COR-L47 (cell line): ENCODE results near the gene ATP2B1.

Source experiments
- DNase-seq: peaks from one replicate; lab custom pipeline; 2025; lab: John Stamatoyannopoulos, UW

ATP2B1 gene

DNA sequence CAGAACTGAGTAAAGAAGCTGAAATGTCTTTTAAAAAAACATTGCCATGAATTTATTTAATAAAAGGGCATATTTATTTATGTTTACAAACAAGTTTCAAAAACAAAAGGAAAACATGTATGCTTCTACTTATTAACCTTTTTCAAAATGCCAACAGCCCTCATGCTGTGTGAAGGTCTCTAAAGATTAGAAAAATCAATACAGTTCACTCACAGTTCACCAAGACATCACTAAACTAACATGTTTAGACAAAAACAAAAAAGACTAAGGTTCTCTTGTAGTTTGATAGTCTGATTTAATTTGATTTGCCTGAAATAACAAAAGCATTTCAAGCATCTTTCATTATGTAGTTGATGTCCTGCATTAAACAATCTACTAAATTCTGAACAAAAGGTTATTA, 118.9 kb downstream of the ATP2B1 start:
- DNase-seq = no peak

DNA sequence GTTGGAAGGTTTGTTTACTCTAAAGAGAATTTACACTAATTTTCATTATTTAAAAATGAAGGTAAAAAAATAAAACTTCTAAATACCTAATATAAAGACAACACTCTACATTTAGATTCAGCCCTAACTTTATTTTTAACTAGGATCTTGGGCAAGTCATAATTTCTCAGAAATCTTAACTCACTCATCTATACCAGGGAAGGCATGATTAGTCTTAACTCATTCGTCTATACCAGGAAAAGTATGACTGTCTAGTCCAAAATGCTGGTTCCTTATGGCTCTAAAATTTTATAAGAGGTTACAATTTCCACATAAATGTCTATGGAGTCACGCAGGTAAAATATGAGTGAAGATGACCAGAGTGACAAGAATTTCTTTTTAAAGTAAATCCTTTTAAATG, 130.1 kb downstream of the ATP2B1 start:
- no peak for DNase-seq

DNA sequence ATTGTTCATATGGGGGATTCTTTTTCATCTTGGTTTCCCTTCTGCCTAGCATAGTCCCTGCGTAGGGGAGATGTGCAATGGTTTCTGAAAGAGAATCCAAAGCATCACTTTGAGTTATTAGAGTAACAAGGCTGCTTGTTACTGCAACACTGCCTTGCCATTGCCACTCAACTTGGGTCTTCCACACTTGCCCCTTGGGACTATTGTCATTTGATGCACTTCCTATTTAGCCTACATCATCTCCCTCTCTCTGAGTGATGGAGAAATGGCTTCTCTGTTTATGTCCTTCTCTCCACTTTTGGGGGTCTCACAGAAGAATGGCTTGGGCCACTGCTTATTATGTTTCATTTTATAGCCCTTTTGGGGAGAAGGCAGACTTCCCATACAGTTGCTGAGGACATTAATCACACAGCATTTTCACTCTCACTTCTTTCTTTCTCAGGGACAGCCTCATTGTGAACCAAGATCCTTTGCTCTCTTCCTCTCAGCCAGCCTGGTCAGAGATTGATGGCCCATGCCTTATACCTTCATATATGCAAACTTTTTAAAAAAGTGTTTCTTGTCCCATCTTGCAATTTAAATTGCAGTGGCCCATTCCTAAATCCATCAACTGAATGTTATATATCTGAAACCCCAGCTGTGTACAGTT, 131.9 kb downstream of the ATP2B1 start:
- no peak for DNase-seq

DNA sequence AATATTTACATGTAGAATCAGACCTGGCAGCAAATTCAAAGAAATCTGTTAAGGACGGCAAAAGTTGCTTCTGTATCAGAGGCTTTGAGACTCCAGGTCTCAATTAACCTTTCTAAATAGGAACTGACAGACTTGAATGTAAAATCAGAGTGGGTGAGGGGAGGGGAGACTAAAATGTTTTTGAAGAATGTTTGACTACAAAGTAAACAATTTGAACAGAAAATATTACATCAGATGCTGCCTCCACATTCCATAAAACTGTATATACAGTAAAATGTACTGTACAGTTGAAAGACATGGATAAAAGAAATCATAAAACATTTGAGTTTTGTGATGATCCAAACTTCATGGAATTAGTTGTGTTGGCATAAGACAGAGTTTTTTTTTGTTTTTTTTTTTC, 133.3 kb downstream of the ATP2B1 start:
- DNase-seq = no peak

DNA sequence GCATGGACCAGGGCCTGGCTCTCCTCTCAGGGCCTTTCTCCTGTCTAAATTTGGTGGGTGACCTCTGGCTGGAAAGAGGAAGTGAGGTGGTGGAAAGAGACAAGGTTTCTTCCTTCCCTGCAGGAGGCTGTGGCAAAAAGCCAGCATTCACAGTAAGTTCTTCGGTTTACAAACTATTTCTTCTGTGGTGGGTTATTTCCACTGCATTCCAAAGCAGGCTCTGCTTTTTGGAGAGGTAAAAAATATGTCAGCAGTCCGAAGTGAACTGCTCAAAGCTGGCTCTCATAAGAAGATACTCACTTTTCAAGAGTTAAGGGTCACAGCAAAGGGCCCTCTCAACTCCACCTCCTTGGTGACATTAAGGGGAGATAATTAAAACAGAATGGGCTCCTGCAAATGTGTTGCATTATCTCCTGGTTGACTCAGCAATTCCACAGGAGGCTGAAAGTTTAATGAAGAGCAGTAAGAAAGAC, 133.9 kb downstream of the ATP2B1 start:
- no peak for DNase-seq

DNA sequence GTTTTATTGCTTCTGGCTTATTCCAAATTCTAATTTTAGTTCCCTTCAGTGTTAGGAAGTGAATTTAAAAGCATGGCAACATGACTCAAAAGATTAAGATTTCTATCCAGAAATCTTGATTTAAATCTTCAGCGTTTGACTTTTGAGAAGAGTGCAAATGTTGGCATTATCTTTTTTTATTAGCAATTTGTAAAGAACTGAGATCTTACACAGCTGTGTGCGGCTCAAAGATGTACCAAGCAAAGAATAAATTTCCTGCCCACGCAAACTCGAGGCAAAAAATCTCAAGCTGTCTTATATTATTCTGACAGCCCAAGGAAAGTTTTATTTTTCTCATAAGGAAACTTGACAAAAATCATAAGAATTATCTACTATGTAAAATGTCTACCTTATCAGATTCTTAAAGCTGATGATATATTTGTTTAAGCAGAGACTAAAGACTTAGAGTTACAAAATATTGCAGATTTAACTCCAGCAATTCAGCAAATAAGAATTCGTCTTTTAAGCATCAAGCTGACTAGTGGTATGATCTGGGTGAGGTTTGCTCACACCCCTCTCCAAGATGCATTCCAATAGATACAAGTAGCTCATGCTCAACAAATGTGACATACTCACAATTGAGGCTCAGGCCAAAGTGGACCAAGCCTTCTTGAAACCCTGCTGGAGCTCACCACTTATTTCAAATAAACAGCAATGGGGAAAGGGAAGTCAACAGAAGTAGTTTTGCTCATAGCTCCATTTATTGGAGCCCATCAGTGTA, 135.4 kb downstream of the ATP2B1 start:
- no peak for DNase-seq

DNA sequence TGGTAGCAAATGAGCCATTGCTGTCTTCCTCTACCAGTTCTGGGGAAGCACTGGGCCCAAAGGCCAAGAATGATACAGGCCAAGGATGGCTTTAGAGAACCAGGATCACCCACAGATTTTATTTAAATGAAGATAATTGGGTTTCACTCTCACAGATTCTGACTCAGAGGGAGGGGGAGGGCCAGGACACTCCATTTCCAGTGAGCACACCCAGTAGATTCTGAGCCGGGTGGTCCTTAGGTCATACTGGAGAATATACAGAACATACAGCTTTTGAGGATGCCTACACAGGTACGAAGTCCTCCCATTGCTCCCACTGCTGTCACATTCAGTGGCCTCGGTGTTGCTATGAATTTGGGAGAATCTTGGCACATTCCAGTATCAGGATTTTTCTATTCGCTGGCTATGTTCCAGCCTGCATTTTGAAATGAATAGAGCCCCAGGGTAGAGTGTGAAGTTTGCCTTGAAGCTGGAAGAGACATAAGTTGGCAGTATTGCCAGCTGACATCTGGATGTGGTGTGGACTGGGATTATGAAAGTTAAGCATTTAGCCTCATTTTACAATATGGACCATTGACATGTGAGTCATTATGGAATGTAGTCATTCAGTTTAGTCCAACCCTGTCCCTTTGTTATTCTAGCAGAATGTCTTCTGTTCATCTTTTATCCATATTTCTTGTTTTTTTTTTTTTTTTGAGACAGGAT, 137.0 kb downstream of the ATP2B1 start:
- DNase-seq = no peak

DNA sequence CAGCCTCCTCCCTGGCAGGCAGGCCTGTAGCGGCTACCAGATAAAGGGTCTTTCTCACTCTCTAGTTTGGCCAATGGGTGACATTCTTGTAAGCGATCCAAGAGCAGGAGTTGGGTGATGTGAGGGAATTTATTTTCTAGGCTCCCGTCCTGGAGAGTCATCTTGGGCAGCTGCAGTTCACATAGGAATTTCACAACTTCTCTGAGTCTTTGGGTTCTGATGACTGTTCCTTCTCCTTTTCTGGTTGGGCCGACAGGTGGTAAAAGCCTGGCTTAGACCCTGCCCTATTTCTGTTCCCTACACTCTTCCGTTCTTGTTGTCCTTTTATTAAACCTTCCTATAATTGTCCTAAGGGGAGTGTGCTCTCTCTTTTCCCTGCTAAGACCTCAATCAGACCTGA, 140.2 kb downstream of the ATP2B1 start:
- no peak for DNase-seq

DNA sequence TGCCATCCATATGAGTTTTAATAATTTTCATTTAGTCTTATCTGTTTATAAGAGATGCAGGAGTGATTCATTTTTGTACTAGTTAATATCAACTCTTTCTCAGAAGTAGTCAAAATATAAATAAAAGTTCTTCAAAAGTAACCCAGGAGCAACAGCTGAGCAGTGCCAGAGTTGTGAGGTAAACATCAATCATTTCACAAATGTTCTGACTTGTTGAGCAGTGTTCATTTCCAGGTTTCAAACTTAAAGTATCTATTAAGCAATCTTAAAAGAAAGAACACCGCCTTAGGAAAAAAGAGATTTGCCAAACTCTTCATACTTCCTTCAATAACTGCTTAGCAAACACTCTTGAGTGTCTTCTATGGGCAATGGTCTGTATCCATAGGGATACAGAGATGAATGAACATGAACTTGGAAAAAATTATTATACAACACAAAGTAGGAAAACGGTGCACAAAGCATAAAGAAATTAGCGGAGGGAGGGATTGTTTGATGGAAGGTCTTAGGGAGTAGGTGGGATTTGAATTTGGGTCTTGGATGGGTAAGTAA, 140.9 kb downstream of the ATP2B1 start:
- no peak for DNase-seq

DNA sequence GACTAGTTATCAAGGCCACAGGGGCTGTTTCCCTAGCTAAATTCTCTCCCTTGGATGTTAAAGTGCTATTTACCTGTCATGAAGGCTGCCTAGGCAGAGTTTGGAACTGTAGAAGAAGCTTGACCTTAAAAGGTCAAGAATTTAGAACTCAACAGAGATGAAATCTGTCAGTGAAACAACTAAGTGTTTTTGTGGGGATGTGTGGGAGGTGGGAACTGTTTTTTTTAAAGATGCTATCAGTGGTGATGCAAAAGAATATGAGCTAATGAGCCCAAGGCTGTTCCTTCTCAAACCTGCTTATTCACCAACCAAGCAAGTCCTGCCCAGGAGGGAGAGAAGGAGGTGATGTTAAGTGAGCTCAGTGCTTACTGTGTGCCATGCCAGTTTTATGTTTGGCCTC, 142.0 kb downstream of the ATP2B1 start:
- DNase-seq = no peak

DNA sequence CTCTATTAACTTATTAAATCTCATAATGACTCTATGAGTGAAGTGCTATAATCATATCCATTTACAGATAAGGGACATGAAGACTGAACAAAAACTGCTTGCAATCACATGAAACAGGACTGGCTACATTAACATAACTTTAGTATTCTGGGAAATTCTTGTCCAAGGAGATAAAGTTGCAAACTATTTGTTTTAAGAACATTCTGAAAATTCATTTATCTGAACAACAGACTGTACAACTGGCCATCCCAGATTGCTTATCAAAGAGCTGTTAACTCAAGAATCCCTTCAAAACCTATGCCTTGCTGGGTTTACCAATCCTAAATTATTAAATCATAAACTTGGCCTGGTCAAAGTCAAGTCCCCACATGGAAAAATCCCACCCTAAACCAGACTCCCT, 143.6 kb downstream of the ATP2B1 start:
- no peak for DNase-seq

DNA sequence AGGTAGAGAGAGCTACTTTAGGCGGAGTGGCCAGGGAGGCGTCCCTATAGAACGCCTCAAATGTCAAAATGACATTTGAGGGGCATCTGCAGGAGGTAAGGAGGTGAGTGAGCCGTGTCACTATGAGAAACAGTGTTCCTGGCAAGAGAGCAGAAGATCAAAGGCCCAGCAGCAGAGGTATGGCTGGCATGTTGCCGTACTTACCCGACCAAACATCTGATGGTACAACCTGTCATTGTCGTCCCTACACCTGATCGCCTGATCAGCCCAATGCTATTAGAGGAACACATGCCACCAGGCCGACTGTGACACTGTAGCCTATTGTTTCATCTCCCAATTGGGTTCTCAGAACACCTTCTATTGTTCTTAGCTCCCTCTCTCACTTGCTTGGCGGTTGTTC, 148.9 kb downstream of the ATP2B1 start:
- DNase-seq = no peak

DNA sequence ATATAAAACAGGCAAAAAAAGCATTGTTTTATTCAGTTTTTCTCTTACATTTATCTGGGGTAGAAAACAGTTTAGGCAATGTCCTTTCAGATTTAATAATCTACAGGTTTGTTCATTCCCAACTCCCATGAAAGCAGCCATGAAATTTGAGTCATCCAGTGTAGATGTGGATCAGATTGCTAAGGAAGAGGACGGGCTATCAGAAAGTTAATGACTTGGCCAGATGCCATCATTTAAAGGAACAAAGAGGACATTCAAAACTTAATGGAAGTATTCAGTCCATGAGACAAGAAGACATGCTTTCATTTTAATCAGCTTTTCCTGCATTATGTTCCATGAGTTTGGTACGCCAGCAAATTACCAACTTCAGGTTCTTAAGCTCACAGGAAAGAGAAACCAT, 151.7 kb downstream of the ATP2B1 start:
- no peak for DNase-seq

DNA sequence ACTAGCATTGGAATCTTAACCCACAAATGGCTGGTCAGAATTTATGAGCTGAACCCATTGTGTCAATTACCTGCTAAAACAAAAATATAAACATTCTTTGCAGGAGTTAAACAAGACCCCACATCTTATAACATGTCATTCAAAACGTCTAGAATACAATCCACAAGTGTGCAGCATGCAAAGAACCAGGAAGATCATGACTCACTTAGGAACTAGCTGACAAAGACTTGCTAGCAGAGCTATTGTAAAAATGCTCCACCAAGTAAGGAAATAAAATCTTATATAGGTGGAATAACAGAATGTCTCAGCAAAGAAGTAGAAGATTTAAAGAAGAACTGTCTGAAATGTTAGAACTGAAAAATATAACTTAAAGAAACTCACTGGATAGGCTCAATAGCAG, 156.3 kb downstream of the ATP2B1 start:
- no peak for DNase-seq

DNA sequence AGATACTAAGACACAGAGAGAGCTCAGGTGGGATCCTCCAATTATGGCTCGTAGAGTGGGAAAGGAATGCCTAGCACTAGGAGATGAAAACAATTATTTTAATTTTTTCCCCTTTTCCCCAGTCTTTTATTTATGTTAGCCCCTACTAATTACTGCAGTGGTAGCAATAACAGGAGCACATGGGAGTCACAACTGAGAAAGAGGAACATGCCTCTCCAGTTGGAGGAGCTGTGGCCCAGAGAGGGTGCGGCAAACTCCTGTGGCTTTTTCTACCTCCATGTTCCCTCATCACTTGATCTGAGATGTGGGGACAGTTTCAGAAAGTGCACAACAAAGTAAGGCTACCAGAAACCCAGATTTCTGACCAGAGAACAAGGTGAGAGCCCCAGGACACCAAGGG, 156.9 kb downstream of the ATP2B1 start:
- no peak for DNase-seq

DNA sequence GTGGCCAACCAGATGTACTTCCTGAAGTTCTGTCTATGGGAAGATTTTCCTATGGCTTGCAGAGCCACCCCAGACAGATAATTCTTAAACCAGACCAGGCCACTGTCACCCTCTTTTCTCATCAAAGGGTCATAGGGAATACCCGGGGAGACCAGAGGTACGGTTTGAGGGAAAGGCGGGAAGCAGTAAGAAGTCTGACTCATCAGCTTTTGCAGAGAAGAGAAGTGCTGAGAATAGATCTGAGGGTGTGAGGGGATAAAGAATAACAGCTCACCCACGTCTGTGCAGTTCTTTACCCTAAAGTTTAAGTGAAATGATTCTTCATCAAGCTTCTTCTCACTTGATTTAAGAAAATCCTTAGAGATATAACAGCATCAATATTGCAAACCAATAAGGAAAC, 161.5 kb downstream of the ATP2B1 start:
- DNase-seq = no peak

DNA sequence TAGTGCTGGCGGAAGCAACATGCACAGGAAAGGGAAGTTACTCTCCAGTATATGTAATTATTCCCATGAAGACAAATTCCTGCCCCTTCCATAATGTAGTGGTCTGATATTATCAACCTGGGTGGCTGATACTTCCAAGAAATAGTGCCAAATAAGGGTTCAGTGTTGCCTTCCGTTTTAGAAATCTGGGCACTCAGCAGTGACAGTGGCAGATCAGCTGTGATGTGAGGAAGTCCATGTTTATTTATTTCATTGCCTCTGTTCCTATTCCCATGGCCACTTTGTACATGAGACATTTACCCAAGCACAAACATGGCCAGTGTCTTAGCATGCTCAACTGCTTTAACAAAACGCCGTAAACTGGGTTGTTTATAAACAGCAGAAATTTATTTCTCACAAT, 162.5 kb downstream of the ATP2B1 start:
- no peak for DNase-seq

DNA sequence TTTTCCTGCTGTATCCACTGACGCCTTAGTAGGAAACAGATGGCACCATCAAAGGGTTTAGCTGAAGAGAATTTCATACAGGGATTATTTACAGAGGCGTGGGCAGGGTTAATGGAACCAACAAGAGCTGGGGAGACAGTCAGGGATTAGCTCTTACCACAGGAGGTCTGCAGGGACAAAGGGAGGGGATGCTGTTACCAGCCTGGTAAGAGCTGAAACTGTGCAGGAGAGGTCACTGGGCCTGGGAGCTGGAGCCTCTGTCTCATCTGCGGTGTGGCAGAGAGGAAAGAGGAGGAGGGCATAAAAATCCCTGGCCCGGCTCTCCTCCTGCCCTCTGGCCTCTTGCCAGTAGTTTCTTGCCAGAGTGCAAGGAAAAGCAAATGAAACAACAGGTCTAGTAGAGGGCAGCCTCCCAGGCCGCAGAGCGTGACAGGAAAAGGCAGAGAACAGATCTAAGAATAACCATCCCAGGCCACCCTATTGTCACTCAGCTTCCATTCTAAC, 163.9 kb downstream of the ATP2B1 start:
- DNase-seq = no peak

DNA sequence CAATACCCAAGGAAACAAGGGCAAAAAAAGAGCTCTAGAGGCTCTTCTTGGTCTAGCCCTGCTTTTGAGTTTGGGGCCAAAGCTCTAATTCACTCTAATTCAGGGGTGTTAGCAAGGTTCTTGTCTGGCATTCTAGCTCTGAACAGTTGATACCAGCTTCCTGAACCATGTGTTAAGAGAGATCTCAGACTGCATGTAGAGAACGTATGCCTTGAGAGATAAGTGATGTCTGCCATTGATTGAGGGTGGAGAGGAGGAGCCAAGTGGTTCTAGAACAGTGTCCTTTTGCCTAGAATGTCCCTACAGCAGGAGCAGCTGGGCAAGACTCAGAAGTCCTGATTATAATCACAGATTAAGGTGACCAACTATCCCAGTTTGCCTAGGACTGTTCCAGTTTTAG, 164.6 kb downstream of the ATP2B1 start:
- DNase-seq = no peak

DNA sequence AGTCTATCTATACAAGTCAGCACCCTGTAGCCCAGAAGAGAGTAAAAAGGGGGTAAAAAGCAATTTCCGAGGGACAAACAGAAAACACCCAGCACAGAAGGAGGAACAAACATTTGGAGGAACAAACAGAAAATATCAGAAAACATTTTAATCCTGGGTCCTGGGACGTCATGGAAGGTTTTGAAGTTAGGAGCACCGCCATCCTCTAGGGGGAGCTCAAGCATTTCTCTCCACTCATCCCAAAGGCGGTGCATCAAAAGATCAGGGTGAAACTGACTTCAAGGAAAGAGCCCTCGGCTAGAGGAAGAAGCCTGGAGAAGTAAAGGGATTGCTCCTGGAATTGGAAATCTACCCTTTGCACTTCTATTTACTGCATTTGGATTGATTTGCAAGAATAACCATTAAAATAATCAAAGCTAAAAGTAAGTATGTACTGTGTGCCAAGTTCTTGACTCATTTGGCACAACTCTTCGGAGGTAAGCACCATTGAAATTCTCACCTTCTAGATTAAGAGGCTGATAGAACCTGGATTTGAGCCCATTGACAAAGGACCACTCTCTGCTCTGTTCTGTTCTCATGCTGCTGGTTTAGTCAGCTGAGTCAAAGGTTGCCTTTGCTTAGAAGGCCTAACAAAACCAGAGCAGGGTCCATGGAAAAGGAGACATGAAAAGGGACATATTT, 165.6 kb downstream of the ATP2B1 start:
- peak; percentile 59 for DNase-seq

DNA sequence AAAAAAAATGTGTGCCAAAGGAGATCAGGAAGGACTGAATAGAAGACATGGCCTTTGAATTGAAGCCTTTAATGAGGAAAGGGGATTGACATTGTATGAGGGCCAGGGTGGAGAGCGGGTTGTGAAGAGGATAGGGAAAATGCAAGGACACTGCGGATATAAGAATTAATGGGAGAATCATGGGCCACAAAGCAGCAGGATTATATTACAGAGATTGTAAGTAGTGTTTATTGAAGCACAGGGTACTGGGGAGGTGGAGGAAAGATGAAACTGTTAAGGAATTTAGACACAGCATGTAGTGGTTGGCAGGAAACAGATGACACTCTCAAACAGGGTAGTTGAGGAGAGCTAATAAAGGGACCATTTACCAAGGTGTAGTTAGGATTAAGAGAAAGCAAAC, 166.4 kb downstream of the ATP2B1 start:
- no peak for DNase-seq

DNA sequence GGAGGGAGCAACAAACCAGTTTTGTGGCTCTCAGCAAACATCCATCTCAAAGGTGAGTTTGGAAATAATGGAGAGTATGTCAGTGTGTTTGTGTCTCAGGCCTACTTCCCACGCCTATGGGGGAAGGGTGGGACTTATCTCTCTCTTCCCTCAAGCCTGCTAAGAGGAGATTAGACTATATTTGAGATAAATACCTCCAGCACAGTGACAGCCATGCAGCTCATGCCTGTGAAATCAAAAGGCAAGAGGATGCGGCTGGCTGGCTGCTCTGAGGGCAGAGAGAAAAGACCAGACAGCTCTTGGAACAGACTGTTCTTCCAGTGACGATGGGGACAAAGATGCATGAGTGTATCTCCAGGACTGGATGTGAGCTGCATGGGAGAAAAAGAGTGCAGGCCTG, 168.1 kb downstream of the ATP2B1 start:
- no peak for DNase-seq
